ENCODE data around the gene SKP1. TPM values are rescaled to one million over a fixed set of nuclear protein-coding genes. Genes with fewer than 3 reads are reported as not detected.

SKP1 gene
- total and polyA plus RNA-seq, 10 of the 15 experiments (the other 5 are each of a cell fraction or from before 2014, with no cell fraction given), result 100 to 1,686 (median 519) TPM

GRCh38 chr5:134195666-134196065, 18.9 kb upstream of the SKP1 start:
- Histone ChIP-seq H3K9ac (ENCODE audit: control insufficient read depth, insufficient read depth, low read length) (no peak overlapping the region), H3K27ac (ENCODE audit: control insufficient read depth, insufficient read depth) (no peak overlapping the region), H3K4me2 (ENCODE audit: control insufficient read depth, insufficient read depth) (no peak overlapping the region), H3K4me1 (ENCODE audit: control insufficient read depth, insufficient read depth, low read length) (no peaks in the 10 kb centered on the region), H3K4me3 (no peak overlapping the region), H3K9me3 (replicated peaks; ENCODE audit: control insufficient read depth, insufficient read depth, low read length) (no peaks in the 10 kb centered on the region), H3K36me3 (ENCODE audit: control insufficient read depth in 2 of 2, insufficient read depth in 2 of 2, low read length in 1 of 2) (peaks cover 3 to 14% of the 10 kb centered on the region in 2 experiments), H3K27me3 (replicated peaks in 1 of 2; ENCODE audit: control insufficient read depth in 2 of 2, insufficient read depth in 2 of 2, low read length in 1 of 2) (no peaks in the 10 kb centered on the region), H4K20me1 (ENCODE audit: control insufficient read depth, insufficient read depth) (peaks cover 3% of the 10 kb centered on the region; the same call in 1 of the 2 replicates), H3K79me2 (ENCODE audit: control insufficient read depth, insufficient read depth, low read length) (no peaks in the 10 kb centered on the region), H2AFZ (ENCODE audit: control insufficient read depth, low read depth, low read length) (no peak overlapping the region)
- RAD21 ChIA-PET (ENCODE audit: unreplicated experiment), result no interaction called here
- CTCF ChIA-PET, result interaction anchor here (1.1 to 2.9 kb wide), 5 partner anchors 9 to 392 kb away, joined by 4 to 12 read pairs (median 4); no protein-coding TSS in a partner anchor
- POLR2A ChIA-PET, result interaction anchor here (0.5 to 1.3 kb wide), 2 partner anchors 111 to 388 kb away, joined by 3 read pairs; no protein-coding TSS in a partner anchor
- intact Hi-C loops (cut with micrococcal nuclease; ENCODE audit: unreplicated experiment) (no loop called here), in situ Hi-C loops (cut with MboI) (no loop called here)
- no peak for ATAC-seq
- no peak for FAIRE-seq
- WGBS (ENCODE audit: insufficient coverage, insufficient replicate concordance, low lambda C conversion rate, missing lambda C conversion rate), result 79% methylated on average over 5 of the region's 5 CpGs
- DNase-seq (ENCODE audit: low read depth, low spot score), result no peak
- no TSS peak for BruUV-seq (replicated peaks)
- SMC1A ChIA-PET (ENCODE audit: uncharacterized antibody, unreplicated experiment), result interaction anchor here (1.2 to 1.5 kb wide), 3 partner anchors 8 to 94 kb away, joined by 3 to 5 read pairs (median 4); no protein-coding TSS in a partner anchor
- no peak for TF ChIP-seq FOXM1 (IDR thresholded peaks at IDR 0.05; ENCODE audit: low read depth, low read length)
- TF ChIP-seq IKZF1 (conservative IDR thresholded peaks at IDR 0.05), result no peak
- TF ChIP-seq CBX5 (IDR thresholded peaks at IDR 0.05; ENCODE audit: low read depth), result no peak
- no peak for TF ChIP-seq HSF1 (IDR thresholded peaks at IDR 0.05; ENCODE audit: low read depth, low read length)
- no peak for TF ChIP-seq ZBTB11 (CRISPR knock-in tag; IDR thresholded peaks at IDR 0.05)
- TF ChIP-seq RELB (IDR thresholded peaks at IDR 0.05; ENCODE audit: low read depth), result no peak
- TF ChIP-seq NR2F1 (conservative IDR thresholded peaks at IDR 0.05), result no peak
- TF ChIP-seq SKIL (IDR thresholded peaks at IDR 0.05; ENCODE audit: low read depth, poor library complexity, severe bottlenecking), result no peak
- no peak for TF ChIP-seq ZNF24 (IDR thresholded peaks at IDR 0.05)
- TF ChIP-seq HCFC1 (IDR thresholded peaks at IDR 0.05; ENCODE audit: low read length), result no peak
- TF ChIP-seq IRF5 (IDR thresholded peaks at IDR 0.05; ENCODE audit: borderline replicate concordance), result no peak

Data from GM12878 (cell line).